SU-DHL-6 (cell line): ENCODE data around the gene CLPSL2.

Experiments
- EZH2phosphoT487 ChIP-seq: fragments of 200-600 bp; sonication (generic), shearing (Covaris generic); conservative IDR thresholded peaks from 2 replicates; pipeline ENCODE4 v1.6.1; 2018; ENCODE audit warnings: mild to moderate bottlenecking, antibody characterized with exemption, low read length, moderate library complexity, mixed read lengths
- TF ChIP-seq, protein P1 (sequence below): fragments of 200-600 bp; sonication (generic); IDR thresholded peaks from one replicate; pipeline ENCODE4 v1.5.1; 2017; ENCODE audit warnings: antibody characterized with exemption, mild to moderate bottlenecking, low read length, moderate library complexity; ENCODE audit not compliant: insufficient read depth, poor library complexity, severe bottlenecking

GRCh38 chr6:35801148-35801547 is 24.8 kb downstream of the CLPSL2 start:
- TF ChIP-seq, protein P1, sequence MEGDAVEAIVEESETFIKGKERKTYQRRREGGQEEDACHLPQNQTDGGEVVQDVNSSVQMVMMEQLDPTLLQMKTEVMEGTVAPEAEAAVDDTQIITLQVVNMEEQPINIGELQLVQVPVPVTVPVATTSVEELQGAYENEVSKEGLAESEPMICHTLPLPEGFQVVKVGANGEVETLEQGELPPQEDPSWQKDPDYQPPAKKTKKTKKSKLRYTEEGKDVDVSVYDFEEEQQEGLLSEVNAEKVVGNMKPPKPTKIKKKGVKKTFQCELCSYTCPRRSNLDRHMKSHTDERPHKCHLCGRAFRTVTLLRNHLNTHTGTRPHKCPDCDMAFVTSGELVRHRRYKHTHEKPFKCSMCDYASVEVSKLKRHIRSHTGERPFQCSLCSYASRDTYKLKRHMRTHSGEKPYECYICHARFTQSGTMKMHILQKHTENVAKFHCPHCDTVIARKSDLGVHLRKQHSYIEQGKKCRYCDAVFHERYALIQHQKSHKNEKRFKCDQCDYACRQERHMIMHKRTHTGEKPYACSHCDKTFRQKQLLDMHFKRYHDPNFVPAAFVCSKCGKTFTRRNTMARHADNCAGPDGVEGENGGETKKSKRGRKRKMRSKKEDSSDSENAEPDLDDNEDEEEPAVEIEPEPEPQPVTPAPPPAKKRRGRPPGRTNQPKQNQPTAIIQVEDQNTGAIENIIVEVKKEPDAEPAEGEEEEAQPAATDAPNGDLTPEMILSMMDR, result no peak
- no peak for TF ChIP-seq EZH2phosphoT487
